ENCODE data around the gene ELL.
A peak's percentile ranks its signal among the peaks of the same experiment; 100 is the strongest.
"Not testable (repeated sequence)": the region's sequence is repeated elsewhere in the genome, so short reads cannot be mapped to it uniquely, and the experiment has no call there.

The ELL gene

GRCh38 chr19:18532168-18532890 is 10.5 kb upstream of the ELL start:
- TF ChIP-seq CTCF (IDR thresholded peaks at IDR 0.05; ENCODE audit: control insufficient read depth, extremely low read depth, insufficient read depth), result no peak
- H3K4me3 ChIP-seq (ENCODE audit: low read depth, low read length), result no peak overlapping the region
- DNase-seq (ENCODE audit: low read depth), result no peak

- no peak for DNase-seq (ENCODE audit: low read depth)
- no peak for TF ChIP-seq CTCF (IDR thresholded peaks at IDR 0.05; ENCODE audit: control insufficient read depth, extremely low read depth, insufficient read depth)
- H3K4me3 ChIP-seq (ENCODE audit: low read depth, low read length), result no peak overlapping the region
Observed at GRCh38 chr19:18531485-18531884, 9.6 kb upstream of the ELL start.

GRCh38 chr19:18529782-18530181 is 7.9 kb upstream of the ELL start:
- H3K4me3 ChIP-seq (ENCODE audit: low read depth, low read length), result no peak overlapping the region
- TF ChIP-seq CTCF (IDR thresholded peaks at IDR 0.05; ENCODE audit: control insufficient read depth, extremely low read depth, insufficient read depth), result no peak
- DNase-seq (ENCODE audit: low read depth), result no peak

GRCh38 chr19:18526316-18526715 is 4.4 kb upstream of the ELL start:
- TF ChIP-seq CTCF (IDR thresholded peaks at IDR 0.05; ENCODE audit: control insufficient read depth, extremely low read depth, insufficient read depth), result no peak
- no peak overlapping the region for H3K4me3 ChIP-seq (ENCODE audit: low read depth, low read length)
- no peak for DNase-seq (ENCODE audit: low read depth)

- TF ChIP-seq CTCF (IDR thresholded peaks at IDR 0.05; ENCODE audit: control insufficient read depth, extremely low read depth, insufficient read depth), result no peak
- no peak overlapping the region for H3K4me3 ChIP-seq (ENCODE audit: low read depth, low read length)
- DNase-seq (ENCODE audit: low read depth), result no peak
Observed at GRCh38 chr19:18523841-18524240, 2.0 kb upstream of the ELL start.

- not testable (repeated sequence) for DNase-seq (ENCODE audit: low read depth)
- H3K4me3 ChIP-seq (ENCODE audit: low read depth, low read length), result peak overlapping the region; percentile 33; the same call in 1 of the 2 replicates
Observed at GRCh38 chr19:18522862-18523440, 1.1 kb upstream of the ELL start.

- 0 out of 2 replicates have a peak, but pooled peaks have one; percentile 9 for TF ChIP-seq CTCF (IDR thresholded peaks at IDR 0.05; ENCODE audit: control insufficient read depth, extremely low read depth, insufficient read depth)
- peak; percentile 100 for DNase-seq (ENCODE audit: low read depth)
- H3K4me3 ChIP-seq (ENCODE audit: low read depth, low read length), result peak overlapping the region; percentile 66
Observed at GRCh38 chr19:18522124-18522861, 423 bp upstream of the ELL start.
